Astrocyte of the cerebellum (primary cell): ENCODE results near the gene NKX2-8.

ENCODE experiments used
- DNase-seq: peaks from one replicate; pipeline ENCODE4 v3.0.0-alpha.2; 2011; ENCODE audit warnings: low read depth
- H3K4me3 ChIP-seq: 2 replicates; pipeline ENCODE4 v1.5.1; 2011; ENCODE audit warnings: mild to moderate bottlenecking, low read depth, low read length, moderate library complexity
- CTCF ChIP-seq: IDR thresholded peaks from 2 replicates; pipeline ENCODE4 v1.5.1; 2012; ENCODE audit warnings: low read length, low read depth, moderate library complexity, mild to moderate bottlenecking; ENCODE audit errors: missing control alignments
- in situ Hi-C: cut with HindIII; loops from 2 replicates; pipeline ENCODE4 v1.10.0; 2017; ENCODE audit warnings: low sequenced_read_pairs

NKX2-8 gene

GRCh38 chr14:36619131-36619530 is 36.7 kb upstream of the NKX2-8 start:
- DNase-seq = no peak
- H3K4me3 ChIP-seq = no peak overlapping the region
- in situ Hi-C loops = no loop called here
- no peak for TF ChIP-seq CTCF

GRCh38 chr14:36618641-36619040 is 36.2 kb upstream of the NKX2-8 start:
- TF ChIP-seq CTCF = no peak
- no peak for DNase-seq
- in situ Hi-C loops = no loop called here
- no peak overlapping the region for H3K4me3 ChIP-seq

- DNase-seq = no peak
- in situ Hi-C loops = no loop called here
These were observed 35.4 kb upstream of the NKX2-8 start for GRCh38 chr14:36617824-36618223.

GRCh38 chr14:36605506-36605857 is 23.1 kb upstream of the NKX2-8 start:
- in situ Hi-C loops = no loop called here
- no peak for DNase-seq
- no peak for TF ChIP-seq CTCF
- H3K4me3 ChIP-seq = no peak overlapping the region

More at GRCh38 chr14:36617824-36618223, 35.4 kb upstream of the NKX2-8 start:
- TF ChIP-seq CTCF = no peak
- H3K4me3 ChIP-seq = no peak overlapping the region

- TF ChIP-seq CTCF = peak; percentile 93
- DNase-seq = peak; percentile 52
- in situ Hi-C loops = no loop called here
- H3K4me3 ChIP-seq = no peak overlapping the region
These were observed 22.5 kb upstream of the NKX2-8 start for GRCh38 chr14:36604757-36605505.

GRCh38 chr14:36600431-36600830 is 18.0 kb upstream of the NKX2-8 start:
- DNase-seq = no peak
- H3K4me3 ChIP-seq = no peak overlapping the region
- in situ Hi-C loops = no loop called here
- TF ChIP-seq CTCF = no peak
